Neural cell (in vitro differentiated cells): ENCODE measurements around the gene HOXC9. TPM values are rescaled to one million over a fixed set of nuclear protein-coding genes. Genes with fewer than 3 reads are reported as not detected.

Experiments used
- H2AFZ ChIP-seq: fragments of 200-600, 300-800 bp; sonication (generic), shearing (Covaris generic); 2 replicates; pipeline ENCODE4 v1.6.0; 2014; ENCODE audit warnings: low read depth, mild to moderate bottlenecking, antibody characterized with exemption, low read length, moderate library complexity
- H3F3A ChIP-seq: fragments of 200-600 bp; shearing (Covaris generic); 2 replicates; pipeline ENCODE4 v1.6.1; 2016; ENCODE audit warnings: mild to moderate bottlenecking, moderate library complexity, mixed read lengths, antibody characterized with exemption, low read length; ENCODE audit not compliant: insufficient read depth, poor library complexity, severe bottlenecking
- H3K27ac ChIP-seq: fragments of 200-600, 300-800 bp; sonication (generic), shearing (Covaris generic); 2 replicates; pipeline ENCODE4 v1.5.1; 2014; ENCODE audit warnings: mild to moderate bottlenecking, low read length, moderate library complexity
- H3K27me3 ChIP-seq: fragments of 300-800, 200-600 bp; sonication (generic), shearing (Covaris generic); 2 replicates; pipeline ENCODE4 v1.6.0; 2014; ENCODE audit warnings: mild to moderate bottlenecking, low read depth, low read length, moderate library complexity; ENCODE audit not compliant: insufficient read depth
- H3K36me3 ChIP-seq: fragments of 300-800, 200-600 bp; sonication (generic), shearing (Covaris generic); 2 replicates; pipeline ENCODE4 v1.5.1; 2014; ENCODE audit warnings: mild to moderate bottlenecking, antibody characterized with exemption, low read length, moderate library complexity; ENCODE audit not compliant: insufficient read depth
- H3K4me2 ChIP-seq: fragments of 300-800, 200-600 bp; sonication (generic), shearing (Covaris generic); 2 replicates; pipeline ENCODE4 v1.6.0; 2014; ENCODE audit warnings: mild to moderate bottlenecking, low read length
- H3K4me3 ChIP-seq: fragments of 300-800, 200-600 bp; sonication (generic), shearing (Covaris generic); 2 replicates; pipeline ENCODE4 v1.5.1; 2014; ENCODE audit warnings: mild to moderate bottlenecking, low read length, moderate library complexity
- H3K79me2 ChIP-seq: fragments of 200-600 bp; shearing (Covaris generic); replicated peaks from 2 replicates; pipeline ENCODE4 v1.6.0; 2014; ENCODE audit warnings: mild to moderate bottlenecking, low read length, moderate library complexity; ENCODE audit not compliant: insufficient read depth
- H3K9ac ChIP-seq: fragments of 300-800, 200-600 bp; sonication (generic), shearing (Covaris generic); 2 replicates; pipeline ENCODE4 v1.6.1; 2016; ENCODE audit warnings: mild to moderate bottlenecking, low read length, mixed read lengths
- H3K9me2 ChIP-seq: fragments of 200-600 bp; shearing (Covaris generic); 2 replicates; pipeline ENCODE4 v1.6.1; 2016; ENCODE audit warnings: mild to moderate bottlenecking, low read length, mixed read lengths; ENCODE audit not compliant: insufficient read depth
- H3K9me3 ChIP-seq: fragments of 200-600, 300-800 bp; sonication (generic), shearing (Covaris generic); 2 replicates; pipeline ENCODE4 v1.6.1; 2016; ENCODE audit warnings: mild to moderate bottlenecking, mixed run types, low read length, moderate library complexity, mixed read lengths
- H4K20me1 ChIP-seq: fragments of 200-600 bp; shearing (Covaris generic); 2 replicates; pipeline ENCODE4 v1.6.1; 2016; ENCODE audit warnings: mild to moderate bottlenecking, mixed run types; ENCODE audit not compliant: insufficient read depth
- EP300 ChIP-seq: fragments of 450-650 bp; conservative IDR thresholded peaks from 2 replicates; pipeline ENCODE4 v1.6.1; 2014; ENCODE audit warnings: antibody characterized with exemption, mild to moderate bottlenecking, moderate library complexity; ENCODE audit not compliant: poor library complexity, severe bottlenecking
- EZH2 ChIP-seq: fragments of 200-600, 300-800 bp; shearing (Covaris generic), sonication (generic); IDR thresholded peaks from 2 replicates; pipeline ENCODE4 v1.6.1; 2014; ENCODE audit warnings: antibody characterized with exemption, low read length, borderline replicate concordance, mild to moderate bottlenecking; ENCODE audit not compliant: insufficient read depth, poor library complexity, severe bottlenecking
- MXI1 ChIP-seq: fragments of 450-650 bp; conservative IDR thresholded peaks from 2 replicates; pipeline ENCODE4 v1.6.1; 2014; ENCODE audit warnings: antibody characterized with exemption, mild to moderate bottlenecking; ENCODE audit not compliant: poor library complexity, severe bottlenecking
- POLR2AphosphoS5 ChIP-seq: IDR thresholded peaks from 2 replicates; pipeline ENCODE4 v1.6.1; 2012
- RAD21 ChIP-seq: fragments of 450-650 bp; conservative IDR thresholded peaks from 2 replicates; pipeline ENCODE4 v1.6.1; 2014; ENCODE audit warnings: antibody characterized with exemption, mild to moderate bottlenecking, moderate library complexity
- REST ChIP-seq: IDR thresholded peaks from 2 replicates; pipeline ENCODE4 v1.6.1; 2012; ENCODE audit warnings: borderline replicate concordance
- SMC3 ChIP-seq: fragments of 450-650 bp; conservative IDR thresholded peaks from 2 replicates; pipeline ENCODE4 v1.6.1; 2014; ENCODE audit warnings: antibody characterized with exemption, mild to moderate bottlenecking, moderate library complexity; ENCODE audit not compliant: poor library complexity
- TAF1 ChIP-seq: IDR thresholded peaks from 2 replicates; pipeline ENCODE4 v1.6.1; 2012; ENCODE audit warnings: low read depth
- polyA plus RNA-seq: library from polyadenylated mRNA; depleted of rRNA; stranded (reverse); fragments of >200 nt; gene quantifications from 2 replicates; pipeline ENCODE4 v1.2.3, GENCODE V29; 2014
- TF ChIP-seq, protein P1 (sequence below): fragments of 450-650 bp; IDR thresholded peaks from 2 replicates; pipeline ENCODE4 v1.5.1; 2014; ENCODE audit warnings: antibody characterized with exemption, mild to moderate bottlenecking, moderate library complexity; ENCODE audit not compliant: poor library complexity, severe bottlenecking

The HOXC9 gene
- polyA plus RNA-seq, 1 donor from 2014 or later = not detected

GRCh38 chr12:53968214-53969127 lies 31.5 kb upstream of the HOXC9 start:
- no peak overlapping the region for H3K4me3 ChIP-seq
- H3K27me3 ChIP-seq = peaks cover 100% of the 10 kb centered on the region
- H3K4me2 ChIP-seq = no peak overlapping the region
- no peaks in the 10 kb centered on the region for H3K9me2 ChIP-seq
- H3K79me2 ChIP-seq = no peaks in the 10 kb centered on the region
- H4K20me1 ChIP-seq = no peaks in the 10 kb centered on the region
- H2AFZ ChIP-seq = no peak overlapping the region
- H3K9me3 ChIP-seq = no peaks in the 10 kb centered on the region
- TF ChIP-seq RAD21 (no peak), TAF1 (no peak), SMC3 (no peak), EP300 (no peak), REST (no peak), POLR2AphosphoS5 (no peak), EZH2 (no peak), MXI1 (no peak)
- TF ChIP-seq, protein P1, sequence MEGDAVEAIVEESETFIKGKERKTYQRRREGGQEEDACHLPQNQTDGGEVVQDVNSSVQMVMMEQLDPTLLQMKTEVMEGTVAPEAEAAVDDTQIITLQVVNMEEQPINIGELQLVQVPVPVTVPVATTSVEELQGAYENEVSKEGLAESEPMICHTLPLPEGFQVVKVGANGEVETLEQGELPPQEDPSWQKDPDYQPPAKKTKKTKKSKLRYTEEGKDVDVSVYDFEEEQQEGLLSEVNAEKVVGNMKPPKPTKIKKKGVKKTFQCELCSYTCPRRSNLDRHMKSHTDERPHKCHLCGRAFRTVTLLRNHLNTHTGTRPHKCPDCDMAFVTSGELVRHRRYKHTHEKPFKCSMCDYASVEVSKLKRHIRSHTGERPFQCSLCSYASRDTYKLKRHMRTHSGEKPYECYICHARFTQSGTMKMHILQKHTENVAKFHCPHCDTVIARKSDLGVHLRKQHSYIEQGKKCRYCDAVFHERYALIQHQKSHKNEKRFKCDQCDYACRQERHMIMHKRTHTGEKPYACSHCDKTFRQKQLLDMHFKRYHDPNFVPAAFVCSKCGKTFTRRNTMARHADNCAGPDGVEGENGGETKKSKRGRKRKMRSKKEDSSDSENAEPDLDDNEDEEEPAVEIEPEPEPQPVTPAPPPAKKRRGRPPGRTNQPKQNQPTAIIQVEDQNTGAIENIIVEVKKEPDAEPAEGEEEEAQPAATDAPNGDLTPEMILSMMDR = no peak
- H3F3A ChIP-seq = no peaks in the 10 kb centered on the region
- no peak overlapping the region for H3K27ac ChIP-seq
- no peak overlapping the region for H3K9ac ChIP-seq
- no peaks in the 10 kb centered on the region for H3K36me3 ChIP-seq

- Histone ChIP-seq H3K9me3 (no peaks in the 10 kb centered on the region), H3K4me2 (no peak overlapping the region), H3K27me3 (peaks cover 100% of the 10 kb centered on the region), H3K79me2 (no peaks in the 10 kb centered on the region), H3K36me3 (no peaks in the 10 kb centered on the region), H3K9me2 (no peaks in the 10 kb centered on the region), H2AFZ (no peak overlapping the region), H3K4me3 (no peak overlapping the region), H3K27ac (no peak overlapping the region), H3K9ac (no peak overlapping the region), H4K20me1 (no peaks in the 10 kb centered on the region), H3F3A (no peaks in the 10 kb centered on the region)
- TF ChIP-seq REST = no peak
- TF ChIP-seq POLR2AphosphoS5 = no peak
- TF ChIP-seq, protein P1 = no peak
- TF ChIP-seq MXI1 = no peak
- TF ChIP-seq TAF1 = no peak
- no peak for TF ChIP-seq RAD21
- TF ChIP-seq EP300 = no peak
- TF ChIP-seq SMC3 = no peak
- no peak for TF ChIP-seq EZH2
Observed at GRCh38 chr12:53969588-53970259, 30.2 kb upstream of the HOXC9 start.
